HCT116 (cell line): ENCODE data around the gene TMEM125.

Source experiments
- ELF1 ChIP-seq: IDR thresholded peaks from 2 replicates; pipeline ENCODE4 v1.6.1; 2012; ENCODE audit warnings: low read depth, borderline replicate concordance
- EZH2phosphoT487 ChIP-seq: fragments of 200-600 bp; IDR thresholded peaks from 2 replicates; pipeline ENCODE4 v1.6.1; 2018; ENCODE audit warnings: antibody characterized with exemption, borderline replicate concordance
- POLR2AphosphoS5 ChIP-seq: IDR thresholded peaks from 2 replicates; pipeline ENCODE4 v1.6.1; 2011; ENCODE audit warnings: mild to moderate bottlenecking, low read depth, low read length, moderate library complexity
- SRF ChIP-seq: IDR thresholded peaks from 2 replicates; pipeline ENCODE4 v1.6.1; 2012; ENCODE audit warnings: low read depth
- YY1 ChIP-seq: IDR thresholded peaks from 2 replicates; pipeline ENCODE4 v1.6.1; 2011; ENCODE audit warnings: low read length, low read depth, moderate library complexity, mild to moderate bottlenecking; ENCODE audit not compliant: insufficient replicate concordance; ENCODE audit errors: extremely low read depth
- TF ChIP-seq, protein P1 (sequence below), 3 experiments: fragments of 200-600 bp in 1 of 3; sonication (generic) in 1 of 3; IDR thresholded peaks in 2 of 3; conservative IDR thresholded peaks in 1 of 3; 2 replicates each; pipeline ENCODE4 v1.5.1; 2012 to 2017; ENCODE audit warnings: low read depth in 2 of 3, low read length in 2 of 3, antibody characterized with exemption in 1 of 3, borderline replicate concordance in 1 of 3, control low read depth in 1 of 3, mild to moderate bottlenecking in 1 of 3, mixed read lengths in 1 of 3, mixed run types in 1 of 3, moderate library complexity in 1 of 3; ENCODE audit not compliant: insufficient read depth in 1 of 3
- TF ChIP-seq, protein P2 (sequence below): IDR thresholded peaks from 2 replicates; pipeline ENCODE4 v1.6.1; 2012

DNA sequence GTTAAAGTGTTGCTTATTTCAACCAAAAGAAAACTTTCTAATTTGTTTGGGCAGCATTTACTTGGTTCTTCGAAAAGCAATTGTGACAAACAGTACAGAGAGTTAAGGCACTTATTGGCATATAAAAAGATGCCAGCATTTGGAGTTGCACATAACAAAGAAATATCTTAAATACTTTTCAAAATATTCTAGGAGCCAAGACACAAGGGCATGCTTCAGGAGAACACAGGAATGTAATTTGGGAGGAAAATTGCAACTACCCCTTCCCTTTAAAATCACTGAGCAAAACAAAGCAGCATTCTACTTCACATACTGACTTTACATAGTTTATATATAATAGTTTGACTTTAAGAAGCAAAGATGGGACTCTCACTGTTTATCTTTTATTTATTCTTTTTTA lies 26.4 kb downstream of the TMEM125 start:
- TF ChIP-seq POLR2AphosphoS5 = no peak
- TF ChIP-seq YY1 = no peak
- TF ChIP-seq, protein P1, sequence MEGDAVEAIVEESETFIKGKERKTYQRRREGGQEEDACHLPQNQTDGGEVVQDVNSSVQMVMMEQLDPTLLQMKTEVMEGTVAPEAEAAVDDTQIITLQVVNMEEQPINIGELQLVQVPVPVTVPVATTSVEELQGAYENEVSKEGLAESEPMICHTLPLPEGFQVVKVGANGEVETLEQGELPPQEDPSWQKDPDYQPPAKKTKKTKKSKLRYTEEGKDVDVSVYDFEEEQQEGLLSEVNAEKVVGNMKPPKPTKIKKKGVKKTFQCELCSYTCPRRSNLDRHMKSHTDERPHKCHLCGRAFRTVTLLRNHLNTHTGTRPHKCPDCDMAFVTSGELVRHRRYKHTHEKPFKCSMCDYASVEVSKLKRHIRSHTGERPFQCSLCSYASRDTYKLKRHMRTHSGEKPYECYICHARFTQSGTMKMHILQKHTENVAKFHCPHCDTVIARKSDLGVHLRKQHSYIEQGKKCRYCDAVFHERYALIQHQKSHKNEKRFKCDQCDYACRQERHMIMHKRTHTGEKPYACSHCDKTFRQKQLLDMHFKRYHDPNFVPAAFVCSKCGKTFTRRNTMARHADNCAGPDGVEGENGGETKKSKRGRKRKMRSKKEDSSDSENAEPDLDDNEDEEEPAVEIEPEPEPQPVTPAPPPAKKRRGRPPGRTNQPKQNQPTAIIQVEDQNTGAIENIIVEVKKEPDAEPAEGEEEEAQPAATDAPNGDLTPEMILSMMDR (IDR thresholded peaks at IDR 0.05 in 2 of 3, conservative IDR thresholded peaks at IDR 0.05 in 1 of 3; ENCODE audit: borderline replicate concordance in 1 of 3, insufficient read depth in 1 of 3, low read depth in 2 of 3, low read length in 2 of 3) = no peak
- TF ChIP-seq, protein P2, sequence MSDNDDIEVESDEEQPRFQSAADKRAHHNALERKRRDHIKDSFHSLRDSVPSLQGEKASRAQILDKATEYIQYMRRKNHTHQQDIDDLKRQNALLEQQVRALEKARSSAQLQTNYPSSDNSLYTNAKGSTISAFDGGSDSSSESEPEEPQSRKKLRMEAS = no peak
- no peak for TF ChIP-seq ELF1
- no peak for TF ChIP-seq EZH2phosphoT487
- TF ChIP-seq SRF = no peak
